DMS153 treated with DMSO at 0.1 percent for 48 hours (cell line): ENCODE measurements around the gene CDKN2B.
"Not testable (repeated sequence)": the region's sequence is repeated elsewhere in the genome, so short reads cannot be mapped to it uniquely, and the experiment has no call there.

Source experiments
- DNase-seq: peaks from one replicate; lab custom pipeline; 2025; ENCODE audit not compliant: unreplicated experiment; lab: John Stamatoyannopoulos, UW

The CDKN2B gene

DNA sequence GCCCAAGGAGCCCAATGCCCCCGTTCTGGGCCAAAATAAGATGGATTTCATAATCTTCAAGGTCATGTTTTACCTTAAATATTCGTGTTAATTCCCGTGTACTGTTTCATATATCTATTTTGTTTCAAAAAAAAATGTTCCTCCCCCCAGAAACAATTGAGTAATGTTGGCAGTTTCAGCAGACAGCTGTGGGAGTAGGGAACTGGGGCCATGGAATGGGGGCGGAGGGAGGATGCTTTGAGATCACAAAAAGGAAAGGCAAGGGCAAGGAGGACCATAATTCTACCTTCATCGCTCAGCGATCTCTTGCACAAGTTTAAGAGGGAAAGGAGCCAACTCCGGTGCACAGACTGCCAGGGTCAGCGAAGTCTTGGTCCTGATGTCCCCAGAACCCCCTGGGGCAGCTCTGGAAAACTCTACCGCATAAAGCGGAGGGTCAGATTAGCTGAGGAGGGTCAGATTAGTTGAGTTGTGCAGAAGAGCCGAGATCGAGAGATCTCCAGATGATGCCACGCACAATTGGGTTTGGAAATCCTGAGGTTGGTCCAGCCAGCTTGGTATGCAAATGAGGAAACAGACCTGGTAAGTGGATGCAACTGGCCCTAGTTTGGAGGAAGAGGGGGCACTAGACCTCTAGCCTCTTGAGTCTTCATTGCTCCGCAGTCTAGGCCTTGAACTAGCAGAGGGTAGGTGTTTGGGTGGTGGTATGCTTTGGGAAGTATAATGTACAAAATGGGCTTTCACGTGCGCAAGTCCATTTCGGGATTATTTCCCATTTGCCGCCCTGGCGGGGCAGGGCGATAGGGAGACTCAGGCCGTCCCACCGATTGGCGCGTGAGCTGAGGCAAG is 38.9 kb downstream of the CDKN2B start:
- DNase-seq = no peak

DNA sequence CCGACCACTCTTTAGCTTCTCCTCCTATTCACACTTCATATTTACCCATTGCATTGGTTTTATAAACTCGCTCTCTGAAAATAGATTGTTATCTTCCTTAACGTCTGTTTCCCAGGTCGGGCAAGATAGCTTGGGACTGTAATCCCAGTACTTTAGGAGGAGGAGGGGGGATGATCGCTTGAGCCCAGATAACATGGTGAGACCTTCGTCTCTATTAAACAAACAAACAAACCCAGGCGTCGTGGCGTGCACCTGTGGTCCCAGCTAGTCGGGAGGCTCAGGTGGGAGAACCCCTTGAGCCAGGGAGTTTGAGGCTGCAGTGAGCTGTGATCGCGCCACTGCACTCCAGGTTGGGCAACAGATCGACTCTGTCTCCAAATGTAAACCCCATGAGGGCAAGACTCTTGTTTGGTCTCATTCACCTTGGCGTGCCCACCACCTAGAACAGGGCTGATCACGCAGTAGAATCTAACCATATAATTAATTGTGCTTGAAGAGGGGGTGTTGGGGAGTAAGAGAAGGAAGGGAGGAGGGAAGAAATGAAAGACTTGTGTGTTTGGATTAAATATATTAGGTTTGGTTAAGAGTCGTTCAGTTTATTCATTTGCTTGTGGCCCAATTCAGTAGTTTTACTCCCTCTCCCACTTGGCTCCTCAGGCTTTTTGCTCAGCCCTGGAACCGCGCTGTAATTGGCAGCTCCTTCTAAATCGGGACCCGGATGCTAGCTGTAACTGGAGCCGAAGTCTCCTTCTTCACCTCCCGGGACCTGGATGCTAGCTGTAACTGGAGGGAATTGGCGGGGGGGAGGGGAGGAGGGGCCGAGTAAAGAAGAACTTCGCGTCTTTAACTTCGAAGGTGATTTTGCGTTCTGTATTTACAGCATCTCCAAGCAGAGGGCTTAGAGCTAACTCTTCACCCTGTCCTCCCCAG is 39.8 kb downstream of the CDKN2B start:
- no peak for DNase-seq

DNA sequence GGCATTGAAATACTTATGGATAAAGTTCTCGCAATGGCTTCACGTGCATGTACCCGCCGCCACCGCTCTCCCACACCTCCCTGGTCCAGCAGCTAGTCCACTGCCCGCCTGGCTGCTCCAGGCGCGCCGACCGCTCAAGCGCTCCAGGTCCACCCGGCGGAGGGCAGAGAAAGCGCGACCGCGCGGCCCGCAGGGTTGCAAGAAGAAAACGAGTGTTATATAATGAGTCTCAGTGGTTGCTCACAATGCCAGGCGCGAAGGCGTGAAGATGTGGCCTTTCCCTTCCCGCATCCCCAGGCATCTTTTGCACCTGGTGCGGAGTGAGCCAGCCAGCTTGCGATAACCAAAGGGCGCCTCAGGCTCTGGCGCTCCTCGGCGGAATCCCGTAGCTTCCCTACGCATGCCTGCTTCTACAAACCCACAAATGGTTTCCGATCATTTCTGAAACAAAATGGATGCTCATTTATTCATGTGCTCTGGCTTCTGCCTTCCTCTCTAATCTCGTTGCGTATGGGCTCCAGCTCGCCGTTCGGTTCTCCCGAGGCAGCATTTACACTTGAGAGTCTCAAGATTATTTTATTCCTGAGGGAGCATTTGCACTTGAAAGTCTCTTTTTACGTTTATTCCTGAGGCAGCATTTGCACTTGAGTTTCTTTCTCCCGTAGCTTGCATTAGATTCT is 40.6 kb downstream of the CDKN2B start:
- no peak for DNase-seq

DNA sequence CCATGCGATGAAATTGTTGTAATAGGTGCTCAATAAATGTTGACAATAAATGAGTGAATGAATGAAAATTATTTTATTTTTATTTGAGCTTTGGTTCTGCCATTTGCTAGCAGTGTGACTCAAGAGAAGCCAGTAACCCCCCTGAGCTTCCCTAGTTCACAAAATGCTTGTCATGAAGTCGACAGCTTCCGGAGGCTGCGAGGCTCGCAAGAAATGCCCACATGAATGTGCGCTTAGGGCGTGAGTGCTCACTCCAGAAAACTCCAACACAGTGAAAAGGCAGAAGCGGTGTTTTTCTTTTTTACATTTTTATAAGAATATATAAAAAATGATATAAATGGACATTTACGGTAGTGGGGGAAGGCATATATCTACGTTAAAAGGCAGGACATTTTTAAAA is 41.4 kb downstream of the CDKN2B start:
- no peak for DNase-seq

DNA sequence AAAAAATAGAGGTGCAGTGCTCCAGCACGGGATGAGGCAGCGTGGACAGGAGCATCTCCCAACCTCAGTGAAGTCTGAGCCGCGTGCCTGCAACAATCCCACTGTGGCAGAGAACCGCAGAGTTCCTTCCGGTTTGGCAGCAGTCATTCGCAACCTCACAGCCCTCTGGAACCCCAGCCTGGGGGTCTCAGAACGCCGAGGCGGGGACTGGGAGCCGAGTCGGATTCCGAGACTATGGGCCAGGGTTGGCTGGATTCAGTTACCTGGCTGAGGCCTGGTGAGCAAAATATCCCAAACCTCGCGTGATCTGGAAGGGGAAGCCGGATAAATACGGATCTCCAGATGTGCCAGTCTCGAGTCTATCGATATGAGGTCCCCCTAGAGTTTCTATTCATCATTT is 41.9 kb downstream of the CDKN2B start:
- no peak for DNase-seq

DNA sequence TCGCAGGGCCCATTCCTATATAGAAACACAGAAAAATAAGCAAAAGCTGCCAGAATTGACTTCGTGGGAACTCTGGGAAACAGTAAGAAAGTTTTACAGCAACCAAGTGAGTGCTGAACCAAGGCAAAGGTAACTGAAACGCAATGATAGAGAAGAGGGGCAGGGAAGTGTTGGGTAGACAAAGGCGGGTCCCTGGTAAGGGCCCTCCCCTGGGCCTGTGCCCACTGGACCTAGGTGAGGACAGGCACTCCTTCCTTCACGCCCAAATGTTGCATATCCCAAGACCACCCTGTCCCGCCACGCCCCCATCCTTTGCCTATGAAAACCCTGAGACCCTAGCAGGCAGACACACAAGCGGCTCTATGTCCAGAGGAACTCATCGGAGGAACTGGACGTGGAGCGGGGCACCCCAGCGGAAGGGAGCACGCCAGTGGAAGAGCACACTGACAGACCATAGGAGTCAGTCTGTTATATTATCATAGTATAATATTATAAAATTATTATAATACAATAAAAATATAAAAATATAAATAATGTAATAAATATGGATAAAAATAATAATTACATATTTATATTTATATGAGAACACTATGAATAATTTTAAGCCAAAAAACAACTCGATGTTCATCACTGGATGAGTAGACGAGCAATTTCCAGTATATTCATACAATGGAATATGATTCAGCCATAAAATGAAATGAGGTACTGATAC is 42.8 kb downstream of the CDKN2B start:
- no peak for DNase-seq

DNA sequence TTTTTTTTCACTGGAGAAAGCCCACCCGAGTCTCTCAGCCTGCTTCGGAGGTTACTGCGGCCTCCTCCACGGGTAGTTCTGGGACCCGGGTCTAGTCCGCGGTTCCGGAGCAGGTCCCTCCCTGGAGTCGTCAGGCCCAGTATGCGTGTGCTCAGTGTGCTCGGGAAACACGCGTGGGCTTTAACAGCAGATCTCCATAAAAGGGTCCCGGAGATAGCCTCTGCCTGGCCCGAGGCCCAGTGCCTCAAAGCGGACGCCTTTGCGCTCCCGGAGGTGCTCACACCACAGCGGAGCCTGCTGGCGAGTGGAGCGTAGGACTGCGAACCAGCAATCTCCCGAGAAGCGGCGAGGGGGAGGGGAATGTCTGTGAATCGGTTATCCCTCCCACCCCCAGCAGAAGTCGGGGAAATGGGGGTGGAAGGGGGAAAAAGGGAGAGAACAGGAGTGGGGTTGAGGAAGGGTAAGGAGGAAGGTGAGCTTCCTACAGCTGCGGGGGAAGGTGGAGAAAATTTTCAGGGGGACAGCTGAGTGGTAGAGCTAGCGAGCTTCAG is 43.6 kb downstream of the CDKN2B start:
- DNase-seq = no peak

DNA sequence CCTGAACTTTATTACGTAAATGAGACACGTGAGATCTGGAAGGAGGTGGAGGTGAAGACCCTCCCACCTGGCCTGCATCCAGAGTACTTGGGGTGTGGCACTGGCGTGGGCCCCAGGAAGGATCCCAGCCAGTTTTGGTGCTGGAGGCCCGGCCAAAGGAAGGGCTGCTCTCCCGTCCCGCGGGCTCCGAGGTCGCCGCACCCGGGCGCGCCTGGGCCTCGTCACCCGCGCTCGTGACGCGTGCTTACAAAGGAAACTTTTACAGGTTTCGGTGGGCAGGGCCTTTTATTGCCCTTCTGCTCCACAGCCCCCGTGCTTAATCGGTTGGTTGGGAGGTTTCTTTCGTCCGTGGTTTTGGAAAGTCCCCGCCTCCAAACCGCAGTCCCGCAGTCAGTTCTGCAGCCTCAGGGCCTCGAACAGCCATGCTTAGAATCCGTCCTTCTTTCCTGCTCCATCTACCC is 44.1 kb downstream of the CDKN2B start:
- no peak for DNase-seq

DNA sequence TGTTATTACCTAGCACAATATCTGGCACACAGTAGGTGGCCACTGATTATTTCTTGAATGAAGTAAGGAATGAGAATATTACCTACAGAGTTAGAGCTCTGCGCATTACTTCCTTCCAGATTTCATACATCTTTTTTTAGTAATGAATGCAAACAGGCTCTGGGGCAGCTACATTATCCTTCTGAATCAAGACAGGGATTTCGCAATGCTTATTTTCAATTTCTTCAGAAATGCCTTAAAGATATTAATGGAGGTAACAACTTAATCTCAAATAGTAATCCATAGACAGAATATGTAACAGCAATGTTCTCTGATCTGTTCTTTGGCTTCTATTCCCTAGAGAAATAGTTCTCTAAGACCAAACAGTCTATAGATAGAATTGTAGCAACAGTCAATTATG is 47.5 kb downstream of the CDKN2B start:
- DNase-seq = no peak

DNA sequence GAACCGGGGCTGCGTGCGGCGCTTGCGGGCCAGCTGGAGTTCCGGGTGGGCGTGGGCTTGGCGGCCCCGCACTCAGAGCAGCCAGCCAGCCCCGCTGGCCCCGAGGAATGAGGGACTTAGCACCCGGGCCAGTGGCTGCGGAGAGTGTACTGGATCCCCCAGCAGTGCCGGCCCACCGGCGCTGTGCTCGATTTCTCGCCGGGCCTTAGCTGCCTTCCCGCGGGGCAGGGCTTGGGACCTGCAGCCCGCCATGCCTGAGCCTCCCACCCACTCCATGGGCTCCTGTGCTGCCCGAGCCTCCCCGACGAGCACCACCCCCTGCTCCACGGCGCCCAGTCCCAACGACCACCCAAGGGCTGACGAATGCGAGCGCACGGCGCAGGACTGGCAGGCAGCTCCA is 49.8 kb downstream of the CDKN2B start:
- DNase-seq = not testable (repeated sequence)

DNA sequence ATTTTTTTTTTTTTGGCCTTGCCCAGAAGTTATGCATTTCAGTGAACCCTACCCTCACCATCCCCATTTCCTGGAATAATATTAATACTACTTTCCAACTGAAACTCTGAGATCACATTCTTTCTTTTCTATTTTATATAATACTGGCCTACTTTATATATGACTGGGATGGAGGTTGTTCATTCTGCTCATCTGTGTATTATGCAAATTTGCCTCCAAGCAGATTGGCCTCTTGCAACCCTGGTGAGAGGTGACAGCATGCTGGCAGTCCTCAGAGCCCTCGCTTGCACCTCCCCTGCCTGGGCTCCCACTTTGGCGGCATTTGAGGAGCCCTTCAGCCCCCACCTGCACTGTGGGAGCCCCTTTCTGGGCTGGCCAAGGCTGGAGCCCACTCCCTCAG is 50.3 kb downstream of the CDKN2B start:
- DNase-seq = no peak
